Esophagus (tissue), 2 donors: ENCODE results near the gene PREX1. TPM values are rescaled to one million over a fixed set of nuclear protein-coding genes. Genes with fewer than 3 reads are reported as not detected.
"Not testable (repeated sequence)": the region's sequence is repeated elsewhere in the genome, so short reads cannot be mapped to it uniquely, and the experiment has no call there.

Experiments used
- H3K27ac ChIP-seq, 2 donors: one replicate each; pipeline ENCODE4 v1.5.1; 2013; ENCODE audit warnings: low read depth in 2 of 2, mild to moderate bottlenecking in 2 of 2, inconsistent platforms in 1 of 2, low read length in 1 of 2, moderate library complexity in 1 of 2
- H3K27me3 ChIP-seq, 2 donors: one replicate each; pipeline ENCODE4 v1.6.1; 2013; ENCODE audit warnings: low read length in 2 of 2, control low read depth in 1 of 2, mild to moderate bottlenecking in 1 of 2; ENCODE audit not compliant: insufficient read depth in 2 of 2, control insufficient read depth in 1 of 2
- H3K36me3 ChIP-seq, 2 donors: one replicate each; pipeline ENCODE4 v1.6.1; 2013; ENCODE audit warnings: low read length in 1 of 2; ENCODE audit not compliant: control insufficient read depth in 2 of 2, insufficient read depth in 2 of 2
- H3K4me1 ChIP-seq, 2 donors: one replicate each; pipeline ENCODE4 v1.6.1; 2013; ENCODE audit warnings: low read length in 1 of 2; ENCODE audit not compliant: control insufficient read depth in 2 of 2, insufficient read depth in 2 of 2
- H3K4me3 ChIP-seq, 2 donors: one replicate each; pipeline ENCODE4 v1.5.1; 2013; ENCODE audit warnings: low read length in 2 of 2, mild to moderate bottlenecking in 2 of 2, low read depth in 1 of 2, moderate library complexity in 1 of 2
- H3K9me3 ChIP-seq, 2 donors: one replicate each; pipeline ENCODE4 v1.6.1; 2013; ENCODE audit warnings: mild to moderate bottlenecking in 2 of 2, low read depth in 1 of 2, low read length in 1 of 2, moderate library complexity in 1 of 2; ENCODE audit not compliant: control insufficient read depth in 2 of 2, insufficient read depth in 1 of 2
- WGBS, 2 donors: extraction: QIAGEN DNeasy Blood & Tissue Kit; methylation state at CpG; one replicate each; pipeline ENCODE4 v1.1.7; 2013; 5-methylcytosine and 5-hydroxymethylcytosine counted together
- polyA plus RNA-seq, 2 donors: library from polyadenylated mRNA; stranded (reverse); fragments of 200-250 nt; gene quantifications; one replicate each; pipeline ENCODE4 v1.2.3, GENCODE V29; 2013
- donor health status: healthy with polysubstance abuse.
- donor health status: Bipolar disorder and iron deficiency.

The PREX1 gene
- polyA plus RNA-seq, 2 donors = 2.5 to 3.0 TPM

- Histone ChIP-seq H3K36me3 (no peaks in the 10 kb centered on the region), H3K27ac (no peak overlapping the region), H3K4me3 (no peak overlapping the region), H3K4me1 (peaks cover 0 to 2% of the 10 kb centered on the region in 2 donors), H3K9me3 (no peaks in the 10 kb centered on the region), H3K27me3 (no peaks in the 10 kb centered on the region)
- 68 to 76% methylated on average over 9 of the region's 9 CpGs for WGBS, 2 donors
Observed at GRCh38 chr20:48783533-48784272, 44.1 kb downstream of the PREX1 start.

DNA sequence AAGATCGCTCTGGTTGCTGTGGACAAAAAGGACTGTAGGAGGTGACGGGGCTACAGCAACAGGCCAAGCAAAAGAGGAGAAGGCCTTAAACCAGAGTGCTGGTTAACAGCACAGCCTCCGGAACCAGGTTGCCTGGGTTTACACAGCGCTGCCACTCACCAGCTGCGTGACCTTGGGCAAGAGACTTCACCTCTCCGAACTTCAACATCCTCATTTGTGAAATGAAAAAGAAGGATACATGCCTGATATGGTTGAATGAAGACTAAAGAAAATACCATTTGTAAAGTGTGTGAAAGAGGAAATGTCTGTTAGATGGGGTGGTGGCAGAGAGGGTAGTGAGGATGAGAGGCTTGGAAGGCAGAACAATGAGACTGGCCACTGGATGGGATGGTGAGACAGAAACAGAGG, 44.9 kb downstream of the PREX1 start:
- peaks cover 0 to 2% of the 10 kb centered on the region in 2 donors for H3K4me1 ChIP-seq
- 80 to 89% methylated on average over 6 of the region's 6 CpGs for WGBS, 2 donors

GRCh38 chr20:48782053-48782452, 45.7 kb downstream of the PREX1 start:
- H3K4me1 ChIP-seq = peaks cover 0 to 2% of the 10 kb centered on the region in 2 donors
- no peak overlapping the region for H3K27ac ChIP-seq
- 71 to 82% methylated on average over 4 of the region's 4 CpGs for WGBS, 2 donors

More for the DNA sequence above, 44.9 kb downstream of the PREX1 start:
- no peak overlapping the region for H3K4me3 ChIP-seq
- no peak overlapping the region for H3K27ac ChIP-seq
- no peaks in the 10 kb centered on the region for H3K9me3 ChIP-seq
- no peaks in the 10 kb centered on the region for H3K27me3 ChIP-seq
- H3K36me3 ChIP-seq = no peaks in the 10 kb centered on the region

DNA sequence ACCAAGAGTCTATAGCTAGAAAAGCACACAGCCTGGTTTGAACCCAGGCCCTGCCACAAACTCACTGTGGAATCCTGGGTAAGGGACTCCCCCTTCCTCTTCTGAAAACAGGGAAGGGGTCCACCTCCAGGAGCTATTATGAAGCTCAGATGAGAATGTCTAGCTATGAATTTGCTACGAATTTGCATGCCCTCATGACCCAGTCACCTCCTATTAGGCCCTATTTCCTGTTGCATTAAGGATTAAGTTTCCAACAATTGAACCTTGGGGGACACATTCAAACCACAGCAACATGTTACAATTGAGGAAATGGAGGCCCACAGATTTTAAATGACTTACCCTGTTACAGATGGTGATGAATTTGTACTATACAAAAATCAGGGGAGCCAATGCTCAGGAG, 46.2 kb downstream of the PREX1 start:
- H3K27me3 ChIP-seq = no peaks in the 10 kb centered on the region
- H3K4me1 ChIP-seq = peaks cover 0 to 2% of the 10 kb centered on the region in 2 donors
- H3K36me3 ChIP-seq = no peaks in the 10 kb centered on the region
- no peaks in the 10 kb centered on the region for H3K9me3 ChIP-seq
- H3K27ac ChIP-seq = no peak overlapping the region
- WGBS, 2 donors = 44 to 59% methylated on average over 1 of the region's 1 CpG
- no peak overlapping the region for H3K4me3 ChIP-seq

More at GRCh38 chr20:48782053-48782452, 45.7 kb downstream of the PREX1 start:
- Histone ChIP-seq H3K27me3 (no peaks in the 10 kb centered on the region), H3K36me3 (no peaks in the 10 kb centered on the region), H3K4me3 (no peak overlapping the region), H3K9me3 (no peaks in the 10 kb centered on the region)

DNA sequence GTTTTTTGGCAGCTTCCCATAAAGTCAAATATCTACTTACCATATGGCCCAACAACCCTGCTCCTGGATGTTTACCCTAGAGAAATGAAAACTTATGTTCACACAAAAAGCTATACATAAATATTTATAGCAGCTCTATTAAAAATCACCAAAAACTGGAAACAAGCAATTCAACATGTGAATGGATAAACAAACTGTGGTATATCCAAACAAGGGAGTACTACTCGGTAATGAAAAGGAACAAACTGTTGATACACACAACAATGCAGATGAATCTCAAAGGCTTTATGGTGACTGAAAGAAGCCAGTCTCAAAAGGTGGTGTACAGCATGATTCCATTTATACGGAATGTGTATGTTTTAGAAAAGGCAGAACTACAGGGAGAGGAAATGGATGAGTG, 48.4 kb downstream of the PREX1 start:
- 96% methylated on average over 2 of the region's 2 CpGs for WGBS, 2 donors
- no peak overlapping the region for H3K4me3 ChIP-seq
- H3K36me3 ChIP-seq = no peaks in the 10 kb centered on the region
- no peaks in the 10 kb centered on the region for H3K27me3 ChIP-seq
- peaks cover 0 to 5% of the 10 kb centered on the region in 2 donors for H3K4me1 ChIP-seq
- H3K27ac ChIP-seq = no peak overlapping the region
- no peaks in the 10 kb centered on the region for H3K9me3 ChIP-seq

GRCh38 chr20:48777821-48778220, 50.0 kb downstream of the PREX1 start:
- Histone ChIP-seq H3K4me1 (peaks cover 0 to 6% of the 10 kb centered on the region in 2 donors), H3K4me3 (no peak overlapping the region), H3K27me3 (no peaks in the 10 kb centered on the region), H3K9me3 (no peaks in the 10 kb centered on the region), H3K36me3 (no peaks in the 10 kb centered on the region), H3K27ac (no peak overlapping the region)
- 86 to 90% methylated on average over 4 of the region's 4 CpGs for WGBS, 2 donors

DNA sequence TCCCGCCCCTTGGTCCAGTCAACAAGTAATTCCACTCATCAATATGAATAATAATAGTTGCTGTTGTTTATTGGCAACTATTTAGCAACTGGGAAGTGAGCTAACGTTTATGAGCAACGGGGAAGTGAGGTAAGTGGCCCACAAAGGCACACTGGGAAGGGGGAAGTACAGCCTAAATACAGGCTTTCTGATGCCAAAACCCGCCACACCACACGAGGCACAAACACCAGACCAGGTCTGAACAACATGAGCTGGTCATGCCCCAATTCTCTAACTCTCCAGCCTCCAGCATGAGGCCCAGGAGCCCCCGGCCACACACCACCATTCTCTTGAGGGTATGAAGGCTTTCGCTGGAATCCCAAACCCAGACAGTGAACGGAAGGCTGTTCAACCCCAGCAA, 50.8 kb downstream of the PREX1 start:
- no peaks in the 10 kb centered on the region for H3K36me3 ChIP-seq
- H3K4me3 ChIP-seq = no peak overlapping the region
- no peaks in the 10 kb centered on the region for H3K9me3 ChIP-seq
- peaks cover 0 to 6% of the 10 kb centered on the region in 2 donors for H3K4me1 ChIP-seq
- H3K27ac ChIP-seq = no peak overlapping the region
- H3K27me3 ChIP-seq = no peaks in the 10 kb centered on the region
- 79 to 83% methylated on average over 8 of the region's 8 CpGs for WGBS, 2 donors

DNA sequence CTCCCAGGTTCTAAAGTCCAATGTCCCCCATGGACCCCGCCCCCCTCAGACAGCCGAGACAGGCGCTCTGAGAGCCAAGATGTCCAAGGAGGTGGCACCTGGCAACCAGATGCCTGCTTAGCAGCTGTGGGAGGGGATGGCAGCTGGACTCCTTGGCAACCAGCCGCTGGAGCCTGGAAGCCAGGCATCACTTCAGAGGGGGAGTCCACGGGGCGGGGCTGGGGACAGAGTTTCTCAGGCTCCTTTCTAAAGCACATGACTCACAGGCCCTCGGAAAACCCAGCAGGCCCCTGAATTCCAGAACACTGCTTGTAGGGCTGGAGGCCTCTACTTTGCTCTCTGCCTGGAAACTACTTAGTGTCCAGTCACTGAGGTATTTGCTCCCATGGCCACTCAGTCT, 51.5 kb downstream of the PREX1 start:
- WGBS, 2 donors = 80 to 86% methylated on average over 7 of the region's 7 CpGs
- Histone ChIP-seq H3K27ac (no peak overlapping the region), H3K36me3 (no peaks in the 10 kb centered on the region), H3K4me1 (peaks cover 0 to 6% of the 10 kb centered on the region in 2 donors), H3K27me3 (no peaks in the 10 kb centered on the region), H3K4me3 (no peak overlapping the region), H3K9me3 (no peaks in the 10 kb centered on the region)

- H3K27ac ChIP-seq, H3K36me3 ChIP-seq, H3K9me3 ChIP-seq, H3K4me3 ChIP-seq, H3K27me3 ChIP-seq, H3K4me1 ChIP-seq: not testable (repeated sequence)
- 95 to 97% methylated on average over 7 of the region's 7 CpGs for WGBS, 2 donors
Observed at GRCh38 chr20:48775545-48775944, 52.3 kb downstream of the PREX1 start.

- Histone ChIP-seq H3K4me1 (peaks cover 0 to 6% of the 10 kb centered on the region in 2 donors), H3K4me3 (no peak overlapping the region), H3K27ac (peak overlapping the region in 1 of 2 donors; percentile 8), H3K27me3 (no peaks in the 10 kb centered on the region), H3K36me3 (no peaks in the 10 kb centered on the region), H3K9me3 (no peaks in the 10 kb centered on the region)
- 78 to 81% methylated on average over 11 of the region's 11 CpGs for WGBS, 2 donors
Observed at GRCh38 chr20:48774696-48775095, 53.1 kb downstream of the PREX1 start.
